ENCODE measurements around the gene SPSB2. TPM values are rescaled to one million over a fixed set of nuclear protein-coding genes. Genes with fewer than 3 reads are reported as not detected.
A peak's percentile ranks its signal among the peaks of the same experiment; 100 is the strongest.
"Not testable (repeated sequence)": the region's sequence is repeated elsewhere in the genome, so short reads cannot be mapped to it uniquely, and the experiment has no call there.

Gene SPSB2
- total RNA-seq: 1 to 10 TPM; 4.9 to 6.9 TPM
- long read RNA-seq, donor 1, partial matches to known transcripts: 0 of 4 reads
- long read RNA-seq, donor 1, other reads (novel, unspliced or antisense): 3 of 4 reads
- long read RNA-seq, donor 2, transcript SPSB2-205 (3 exons, 1,236 nt): major isoform, 23 of 33 reads
- long read RNA-seq, donor 2, partial matches to known transcripts: 9 of 33 reads
- long read RNA-seq, donor 2, other reads (novel, unspliced or antisense): 1 of 33 reads

- DNase-seq (ENCODE audit: low spot score): peak; percentile 100
- intact Hi-C loops (cut with DNase I): no loop called here
These were observed at the start of gene SPSB2 for GRCh38 chr12:6873094-6874014. TSS of gene SPSB2 (minus strand) at chr12:6873303. CDS start at chr12:6872901, 402 bp downstream.

DNA sequence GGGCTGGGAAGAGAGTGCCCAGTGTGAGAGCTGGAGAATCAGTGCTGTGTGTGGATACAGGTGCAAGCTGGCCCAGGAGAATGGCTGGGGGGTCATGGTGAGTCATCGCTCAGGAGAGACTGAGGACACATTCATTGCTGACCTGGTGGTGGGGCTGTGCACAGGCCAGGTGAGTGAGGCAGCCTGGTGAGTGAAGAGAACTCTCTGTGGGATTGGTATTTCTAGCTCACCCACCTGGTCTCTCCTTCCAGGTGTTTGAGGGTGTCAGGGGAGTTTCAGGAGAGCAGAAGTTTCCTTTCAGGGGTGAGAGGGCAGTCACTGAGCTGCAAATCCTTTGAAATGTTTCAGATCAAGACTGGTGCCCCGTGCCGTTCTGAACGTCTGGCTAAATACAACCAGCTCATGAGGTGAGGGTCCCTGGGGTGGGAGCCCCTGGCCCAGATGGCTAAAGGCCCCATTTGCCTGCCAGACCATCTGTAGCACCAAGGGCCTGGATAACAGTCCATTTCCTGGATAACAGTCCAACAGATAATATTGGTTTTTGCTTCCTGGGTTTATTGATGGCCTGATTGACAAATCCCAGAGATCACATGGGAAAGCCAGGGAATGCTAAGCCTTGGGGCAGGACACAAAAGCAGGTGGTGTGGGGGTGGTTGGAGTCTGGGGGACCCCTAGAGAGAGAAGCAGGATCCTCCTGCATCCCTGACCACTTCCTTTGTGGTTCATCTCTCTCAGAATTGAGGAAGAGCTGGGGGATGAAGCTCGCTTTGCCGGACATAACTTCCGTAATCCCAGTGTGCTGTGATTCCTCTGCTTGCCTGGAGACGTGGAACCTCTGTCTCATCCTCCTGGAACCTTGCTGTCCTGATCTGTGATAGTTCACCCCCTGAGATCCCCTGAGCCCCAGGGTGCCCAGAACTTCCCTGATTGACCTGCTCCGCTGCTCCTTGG is 49.2 kb upstream of the SPSB2 start:
- peak; percentile 64 for DNase-seq (ENCODE audit: low spot score)
- intact Hi-C loops (cut with DNase I): no loop called here

- intact Hi-C loops (cut with DNase I): no loop called here
- peak; percentile 5 for DNase-seq (ENCODE audit: low spot score)
These were observed 48.4 kb upstream of the SPSB2 start for GRCh38 chr12:6921539-6921938.

- intact Hi-C loops (cut with DNase I): no loop called here
- DNase-seq (ENCODE audit: low spot score): peak; percentile 26
These were observed 46.5 kb upstream of the SPSB2 start for GRCh38 chr12:6919588-6919987.

DNA sequence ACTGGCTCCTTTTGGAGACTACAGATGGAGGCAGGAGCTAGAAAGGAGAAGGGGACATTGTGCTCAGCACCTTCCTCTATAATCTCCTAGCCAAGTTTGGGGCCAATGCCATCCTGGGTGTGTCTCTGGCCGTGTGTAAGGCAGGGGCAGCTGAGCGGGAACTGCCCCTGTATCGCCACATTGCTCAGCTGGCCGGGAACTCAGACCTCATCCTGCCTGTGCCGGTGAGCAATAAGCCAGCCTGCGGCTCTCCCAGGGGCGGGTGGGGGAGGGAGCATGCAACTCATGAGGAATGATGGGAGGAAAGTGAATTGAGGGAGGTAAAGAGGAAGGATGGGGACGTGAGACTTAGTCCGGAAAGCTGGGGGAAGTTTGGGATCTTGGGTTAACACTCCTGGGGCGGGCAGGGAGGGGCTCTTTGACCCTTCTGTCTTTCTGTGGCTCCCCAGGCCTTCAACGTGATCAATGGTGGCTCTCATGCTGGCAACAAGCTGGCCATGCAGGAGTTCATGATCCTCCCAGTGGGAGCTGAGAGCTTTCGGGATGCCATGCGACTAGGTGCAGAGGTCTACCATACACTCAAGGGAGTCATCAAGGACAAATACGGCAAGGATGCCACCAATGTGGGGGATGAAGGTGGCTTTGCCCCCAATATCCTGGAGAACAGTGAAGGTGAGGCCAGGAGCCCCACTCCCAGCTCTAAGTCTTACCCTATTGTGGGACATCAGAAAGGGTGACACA is 44.6 kb upstream of the SPSB2 start:
- intact Hi-C loops (cut with DNase I): no loop called here
- peak; percentile 68 for DNase-seq (ENCODE audit: low spot score)

- DNase-seq (ENCODE audit: low spot score): peak; percentile 76
These were observed 43.5 kb upstream of the SPSB2 start for GRCh38 chr12:6916426-6917200.

GRCh38 chr12:6915789-6916285 is 42.7 kb upstream of the SPSB2 start:
- intact Hi-C loops (cut with DNase I): no loop called here
- DNase-seq (ENCODE audit: low spot score): no peak

More at GRCh38 chr12:6916426-6917200, 43.5 kb upstream of the SPSB2 start:
- intact Hi-C loops (cut with DNase I): no loop called here

- intact Hi-C loops (cut with DNase I): no loop called here
- DNase-seq (ENCODE audit: low spot score): peak; percentile 78
These were observed 42.1 kb upstream of the SPSB2 start for GRCh38 chr12:6914947-6915788.

GRCh38 chr12:6914246-6914946 is 41.3 kb upstream of the SPSB2 start, which contains the start of gene ENO2:
TSS of gene ENO2 (plus strand) at chr12:6914580. CDS start at chr12:6915833, 1,253 bp downstream.
- intact Hi-C loops (cut with DNase I): no loop called here
- peak; percentile 93 for DNase-seq (ENCODE audit: low spot score)

GRCh38 chr12:6912164-6912935 is 39.2 kb upstream of the SPSB2 start:
- intact Hi-C loops (cut with DNase I): no loop called here
- DNase-seq (ENCODE audit: low spot score): peak; percentile 74

DNA sequence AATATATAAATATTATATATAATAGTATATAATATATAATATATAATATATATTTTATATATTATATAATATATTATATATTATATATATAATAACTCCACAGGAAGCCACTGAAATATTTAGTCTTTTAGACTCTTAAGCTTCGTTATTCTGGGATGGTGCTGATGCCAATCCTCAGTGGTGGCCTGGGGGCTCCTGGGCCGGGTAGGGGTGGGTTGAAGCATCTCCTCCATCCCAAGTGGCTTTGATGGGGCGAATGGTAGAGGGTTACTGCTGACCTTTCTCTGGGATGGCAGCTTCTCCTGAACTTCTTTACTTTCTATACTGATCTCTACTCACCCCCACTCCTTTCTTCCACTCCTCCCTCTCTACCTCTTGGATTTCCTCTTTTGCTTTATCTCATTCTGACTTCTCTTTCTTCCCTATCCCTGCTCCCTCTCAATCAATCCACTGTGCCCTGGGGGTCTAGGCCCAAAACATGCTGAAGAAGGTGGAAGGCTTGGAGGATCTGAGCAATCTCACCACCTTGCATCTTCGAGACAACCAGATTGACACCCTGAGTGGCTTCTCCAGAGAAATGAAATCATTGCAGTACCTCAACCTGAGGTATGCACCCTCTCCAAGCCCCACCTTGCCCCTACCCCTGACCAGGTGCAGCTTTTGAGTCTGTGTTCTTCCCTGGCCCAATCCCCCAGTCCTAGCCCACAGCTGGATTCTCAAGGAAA is 36.5 kb upstream of the SPSB2 start:
- DNase-seq (ENCODE audit: low spot score): peak; percentile 30
- intact Hi-C loops (cut with DNase I): no loop called here

DNA sequence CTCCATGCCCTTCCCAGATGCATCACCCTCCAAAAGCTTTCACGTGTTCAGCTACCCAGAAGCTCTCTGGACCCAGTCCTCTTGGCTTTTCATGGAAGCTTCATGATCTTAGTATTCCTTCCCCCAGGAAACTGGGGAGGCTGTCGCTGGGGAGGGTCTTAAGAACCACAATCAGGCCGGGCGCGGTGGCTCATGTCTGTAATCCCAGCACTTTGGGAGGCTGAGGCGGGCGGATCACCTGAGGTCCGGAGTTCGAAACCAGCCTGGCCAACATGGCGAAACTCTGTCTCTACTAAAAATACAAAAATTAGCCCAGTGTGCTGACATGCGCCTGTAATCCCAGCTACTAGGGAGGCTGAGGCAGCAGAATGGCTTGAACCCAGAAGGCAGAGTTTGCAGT is 35.0 kb upstream of the SPSB2 start:
- peak; percentile 69 for DNase-seq (ENCODE audit: low spot score)
- intact Hi-C loops (cut with DNase I): not testable (repeated sequence)

- intact Hi-C loops (cut with DNase I): no loop called here
- no peak for DNase-seq (ENCODE audit: low spot score)
These were observed 32.4 kb upstream of the SPSB2 start for GRCh38 chr12:6905414-6906040.

All from posterior vena cava (tissue), 2 donors.